ENCODE measurements around the gene CST8. TPM values are rescaled to one million over a fixed set of nuclear protein-coding genes. Genes with fewer than 3 reads are reported as not detected.

The CST8 gene, protein sequence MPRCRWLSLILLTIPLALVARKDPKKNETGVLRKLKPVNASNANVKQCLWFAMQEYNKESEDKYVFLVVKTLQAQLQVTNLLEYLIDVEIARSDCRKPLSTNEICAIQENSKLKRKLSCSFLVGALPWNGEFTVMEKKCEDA
- not detected in 2 replicates for total RNA-seq

DNA sequence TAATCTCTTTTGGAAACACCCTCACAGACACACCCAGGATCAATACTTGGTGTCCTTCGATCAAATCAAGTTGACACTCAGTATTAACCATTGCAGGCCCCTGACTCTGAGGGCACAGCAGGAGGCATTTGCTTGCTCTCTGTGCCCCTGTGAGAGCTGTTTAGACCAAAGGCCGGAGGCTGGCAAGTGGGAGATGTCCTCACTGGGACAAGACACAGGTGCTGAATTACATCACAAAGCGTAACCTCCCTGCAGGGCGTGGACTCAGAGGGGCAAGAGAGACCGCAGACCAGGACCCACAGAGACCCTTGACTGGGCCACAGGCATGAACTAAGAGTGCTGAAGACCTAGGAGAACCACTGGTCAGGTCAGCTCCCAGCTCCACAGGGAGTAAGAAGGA lies at the start of gene CST8:
Gene CST8 (plus strand): TSS at position 301 of the 400 bp plus-strand sequence. CDS start 551 bp downstream, outside the sequence.

DNA sequence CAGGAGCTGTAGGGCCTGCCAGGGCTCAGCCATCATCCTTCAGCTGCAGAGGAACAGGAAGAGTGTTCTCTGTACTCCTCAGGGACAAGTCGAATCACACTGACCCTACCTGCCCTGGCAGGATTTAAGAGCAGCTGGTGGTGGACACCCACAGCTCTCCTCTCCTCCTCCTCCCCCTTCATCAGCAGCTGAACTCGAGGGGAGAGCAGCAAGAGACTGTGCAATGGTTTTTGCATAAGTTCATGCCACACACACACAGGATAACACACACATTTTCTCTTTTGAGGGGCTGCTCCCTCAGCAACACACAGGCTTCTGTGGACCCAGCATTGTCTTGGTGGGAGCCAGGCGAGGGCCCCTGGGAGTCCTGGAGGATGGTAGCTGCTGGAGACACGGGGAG lies 38.1 kb upstream of the CST8 start, which contains the start of gene CST11:
Gene CST11 (minus strand): TSS at position 101 of the 400 bp plus-strand sequence. CDS start 65 bp downstream, at position 36.

Other genes with a start within 250 kb of the CST8 start
- gene NXT1, start 140.3 kb upstream of the CST8 start, total RNA-seq, result 22.5 and 24.2 TPM in 2 replicates
- gene GZF1, start 128.9 kb upstream of the CST8 start, total RNA-seq, result 19.6 and 33.2 TPM in 2 replicates
- gene NAPB, start 69.6 kb upstream of the CST8 start, total RNA-seq, result 5.0 and 13.2 TPM in 2 replicates
- not detected in 2 replicates for gene CSTL1, start 51.4 kb upstream of the CST8 start, total RNA-seq
- gene CST11, start 38.2 kb upstream of the CST8 start, total RNA-seq, result not detected in 2 replicates
- not detected in 2 replicates for gene CST9L, start 77.4 kb downstream of the CST8 start, total RNA-seq
- gene CST9, start 114.8 kb downstream of the CST8 start, total RNA-seq, result not detected in 2 replicates
- gene CST3, start 146.8 kb downstream of the CST8 start, total RNA-seq, result 181 and 201 TPM in 2 replicates
- not detected in 2 replicates for gene CST4, start 197.9 kb downstream of the CST8 start, total RNA-seq

Measured in bladder microvascular endothelial cell (primary cell).